H9 (cell line): Measurements from ENCODE around the gene GNAS. TPM values are rescaled to one million over a fixed set of nuclear protein-coding genes. Genes with fewer than 3 reads are reported as not detected.
A peak's percentile ranks its signal among the peaks of the same experiment; 100 is the strongest.

ENCODE experiments used
- DNase-seq: peaks from one replicate; pipeline ENCODE4 v3.0.0-alpha.2; 2017
- H2AFZ ChIP-seq: one replicate; pipeline ENCODE4 v1.6.1; 2013; ENCODE audit warnings: mild to moderate bottlenecking, low read length, control low read depth, moderate library complexity
- H2AK5ac ChIP-seq: 2 replicates; pipeline ENCODE4 v1.6.1; 2013; ENCODE audit warnings: low read length, control low read depth, mixed read lengths; ENCODE audit not compliant: insufficient read length
- H2BK120ac ChIP-seq: one replicate; pipeline ENCODE4 v1.6.1; 2013; ENCODE audit warnings: low read depth, mild to moderate bottlenecking, low read length, control low read depth, inconsistent platforms; ENCODE audit not compliant: poor library complexity, severe bottlenecking
- H2BK12ac ChIP-seq: 2 replicates; pipeline ENCODE4 v1.6.1; 2013; ENCODE audit warnings: low read length, control low read depth, mixed read lengths, low read depth; ENCODE audit not compliant: insufficient read length
- H2BK15ac ChIP-seq: 2 replicates; pipeline ENCODE4 v1.6.1; 2013; ENCODE audit warnings: low read depth, low read length, control low read depth
- H2BK20ac ChIP-seq: one replicate; pipeline ENCODE4 v1.6.1; 2013; ENCODE audit warnings: low read depth, mild to moderate bottlenecking, low read length, control low read depth, inconsistent platforms; ENCODE audit not compliant: poor library complexity, severe bottlenecking
- H2BK5ac ChIP-seq: 2 replicates; pipeline ENCODE4 v1.6.1; 2013; ENCODE audit warnings: low read length, control low read depth, mixed read lengths; ENCODE audit not compliant: insufficient read length
- H3K14ac ChIP-seq: 2 replicates; pipeline ENCODE4 v1.6.1; 2013; ENCODE audit warnings: low read length, control low read depth; ENCODE audit not compliant: insufficient read depth
- H3K18ac ChIP-seq: 2 replicates; pipeline ENCODE4 v1.6.1; 2013; ENCODE audit warnings: low read depth, mild to moderate bottlenecking, mixed read lengths, low read length, control low read depth; ENCODE audit not compliant: insufficient read length
- H3K23ac ChIP-seq: 2 replicates; pipeline ENCODE4 v1.6.1; 2013; ENCODE audit warnings: low read length, control low read depth, mixed read lengths, low read depth; ENCODE audit not compliant: insufficient read length
- H3K23me2 ChIP-seq: 2 replicates; pipeline ENCODE4 v1.6.1; 2013; ENCODE audit warnings: low read depth, mild to moderate bottlenecking, mixed read lengths, low read length, control low read depth; ENCODE audit not compliant: insufficient read length, poor library complexity, severe bottlenecking
- H3K27ac ChIP-seq: 2 replicates; pipeline ENCODE4 v1.5.1; 2013; ENCODE audit warnings: low read length, control low read depth, mixed read lengths, low read depth; ENCODE audit not compliant: insufficient read length
- H3K27me3 ChIP-seq: 2 replicates; pipeline ENCODE4 v1.6.1; 2013; ENCODE audit warnings: low read length, control low read depth, inconsistent platforms; ENCODE audit not compliant: insufficient read depth
- H3K4ac ChIP-seq: 2 replicates; pipeline ENCODE4 v1.6.1; 2013; ENCODE audit warnings: low read depth, mild to moderate bottlenecking, control low read depth, inconsistent platforms, low read length, moderate library complexity
- H3K4me1 ChIP-seq: 2 replicates; pipeline ENCODE4 v1.6.1; 2013; ENCODE audit warnings: low read length, control low read depth, inconsistent platforms; ENCODE audit not compliant: insufficient read depth
- H3K4me2 ChIP-seq: 2 replicates; pipeline ENCODE4 v1.6.1; 2013; ENCODE audit warnings: low read length, control low read depth, mixed read lengths; ENCODE audit not compliant: insufficient read length, insufficient read depth
- H3K56ac ChIP-seq: 2 replicates; pipeline ENCODE4 v1.6.1; 2013; ENCODE audit warnings: low read depth, mild to moderate bottlenecking, mixed read lengths, low read length, control low read depth; ENCODE audit not compliant: insufficient read length
- H3K79me1 ChIP-seq: 2 replicates; pipeline ENCODE4 v1.6.1; 2013; ENCODE audit warnings: low read depth, mild to moderate bottlenecking, moderate library complexity, low read length, control low read depth, inconsistent platforms; ENCODE audit not compliant: insufficient read depth, poor library complexity, severe bottlenecking
- H3K79me2 ChIP-seq: 2 replicates; pipeline ENCODE4 v1.6.1; 2013; ENCODE audit warnings: low read length, control low read depth, inconsistent platforms; ENCODE audit not compliant: insufficient read depth
- H3K9ac ChIP-seq: 2 replicates; pipeline ENCODE4 v1.6.1; 2013; ENCODE audit warnings: low read length, control low read depth, mixed read lengths; ENCODE audit not compliant: insufficient read length; ENCODE audit errors: extremely low read depth
- H3K9me3 ChIP-seq: one replicate; pipeline ENCODE4 v1.6.1; 2013; ENCODE audit warnings: low read depth, low read length, inconsistent platforms; ENCODE audit not compliant: control insufficient read depth
- H3T11ph ChIP-seq: one replicate; pipeline ENCODE4 v1.6.1; 2013; ENCODE audit warnings: mild to moderate bottlenecking, low read length, control low read depth, inconsistent platforms
- H4K20me1 ChIP-seq: one replicate; pipeline ENCODE4 v1.6.1; 2013; ENCODE audit not compliant: control insufficient read depth, insufficient read length, insufficient read depth
- H4K5ac ChIP-seq: 2 replicates; pipeline ENCODE4 v1.6.1; 2013; ENCODE audit warnings: low read depth, mild to moderate bottlenecking, mixed read lengths, low read length, control low read depth; ENCODE audit not compliant: insufficient read length
- H4K8ac ChIP-seq: replicated peaks from 2 replicates; pipeline ENCODE4 v1.6.1; 2013; ENCODE audit warnings: low read length, control low read depth, mixed read lengths, low read depth; ENCODE audit not compliant: insufficient read length
- H4K91ac ChIP-seq: 2 replicates; pipeline ENCODE4 v1.6.1; 2013; ENCODE audit warnings: low read depth, mild to moderate bottlenecking, moderate library complexity, mixed read lengths, low read length, control low read depth; ENCODE audit not compliant: insufficient read length
- H3K27ac Mint-ChIP-seq, 3 experiments: 2 replicates in 2 of 3; 3 replicates in 1 of 3; pipeline ENCODE4 v1.8.0; 2020 to 2021; ENCODE audit warnings: mixed read lengths in 3 of 3, mild to moderate bottlenecking in 1 of 3, moderate library complexity in 1 of 3
- H3K27me3 Mint-ChIP-seq: 2 replicates; pipeline ENCODE4 v1.8.0; 2021; ENCODE audit warnings: low read depth, mild to moderate bottlenecking, moderate library complexity, mixed read lengths
- H3K36me3 Mint-ChIP-seq, 3 experiments: 2 replicates in 2 of 3; 3 replicates in 1 of 3; pipeline ENCODE4 v1.8.0; 2020 to 2021; ENCODE audit warnings: low read depth in 3 of 3, mixed read lengths in 3 of 3; ENCODE audit not compliant: insufficient read depth in 1 of 3
- H3K4me1 Mint-ChIP-seq, 2 experiments: 2 replicates each; pipeline ENCODE4 v1.8.0; 2020; ENCODE audit warnings: mixed read lengths in 2 of 2
- H3K4me3 Mint-ChIP-seq, 2 experiments: 2 replicates in 1 of 2; 3 replicates in 1 of 2; pipeline ENCODE4 v1.8.0; 2020 to 2021; ENCODE audit warnings: mild to moderate bottlenecking in 2 of 2, mixed read lengths in 2 of 2, moderate library complexity in 1 of 2
- H3K9me3 Mint-ChIP-seq, 2 experiments: 2 replicates in 1 of 2; 3 replicates in 1 of 2; pipeline ENCODE4 v1.8.0; 2020; ENCODE audit warnings: mild to moderate bottlenecking in 2 of 2, mixed read lengths in 2 of 2, moderate library complexity in 1 of 2
- CTCF ChIP-seq: fragments of 200-600 bp; sonication (generic); conservative IDR thresholded peaks from 3 replicates; pipeline ENCODE4 v1.8.0; 2021; ENCODE audit warnings: antibody characterized with exemption, mild to moderate bottlenecking
- whole genome bisulfite sequencing: extraction: QIAGEN DNeasy Blood & Tissue Kit; methylation state at CpG from one replicate; pipeline ENCODE4 v1.1.7; 2013; ENCODE audit warnings: missing lambda C conversion rate, low lambda C conversion rate, mixed read lengths; ENCODE audit not compliant: insufficient read length; ENCODE audit errors: extremely low coverage; 5-methylcytosine and 5-hydroxymethylcytosine counted together
- total RNA-seq: library from RNA; stranded (reverse); gene quantifications from 2 replicates; pipeline ENCODE4 v1.2.1, GENCODE V29; 2021

The GNAS gene
- total RNA-seq, 1 experiment from 2014 or later, result 920 TPM

- Histone ChIP-seq H3K79me1 (no peaks in the 10 kb centered on the region), H3K14ac (no peak overlapping the region), H3K27ac (no peak overlapping the region), H3K9ac (no peak overlapping the region), H3K79me2 (no peaks in the 10 kb centered on the region), H2AK5ac (no peak overlapping the region), H2AFZ (no peak overlapping the region), H3K18ac (no peak overlapping the region), H2BK15ac (no peak overlapping the region), H2BK120ac (no peak overlapping the region), H3K4ac (no peak overlapping the region), H4K91ac (no peak overlapping the region), H4K20me1 (no peaks in the 10 kb centered on the region), H3K23me2 (no peaks in the 10 kb centered on the region), H2BK20ac (no peak overlapping the region), H3K23ac (no peak overlapping the region), H3T11ph (no peak overlapping the region), H2BK5ac (no peak overlapping the region), H3K27me3 (no peaks in the 10 kb centered on the region), H3K9me3 (no peaks in the 10 kb centered on the region), H2BK12ac (no peak overlapping the region), H3K56ac (no peak overlapping the region), H3K4me1 (peaks cover 2% of the 10 kb centered on the region; the same call in 1 of the 2 replicates), H3K4me2 (no peak overlapping the region), H4K8ac (no peak overlapping the region), H4K5ac (no peak overlapping the region)
- peaks cover 0 to 4% (median 0%) of the 10 kb centered on the region in 3 experiments; a peak in 3 of 7 replicates for H3K36me3 Mint-ChIP-seq
- no CpG with 5 or more reads among the region's 7 CpGs for WGBS
- H3K4me3 Mint-ChIP-seq, result peak overlapping the region; percentile 2 to 25; a peak in 2 of 5 replicates
- peaks cover 55 to 73% of the 10 kb centered on the region in 2 experiments for H3K4me1 Mint-ChIP-seq
- DNase-seq, result no peak
- no peaks in the 10 kb centered on the region; a peak in 1 of 5 replicates for H3K9me3 Mint-ChIP-seq
- H3K27ac Mint-ChIP-seq, result peak overlapping the region in 1 of 3 experiments; percentile 56; a peak in 2 of 7 replicates
- TF ChIP-seq CTCF, result no peak
- H3K27me3 Mint-ChIP-seq, result no peaks in the 10 kb centered on the region; the same call in none of the 2 replicates
Measured at GRCh38 chr20:58876437-58876836, 23.9 kb downstream of the GNAS start.
